GM21390 (cell line): ENCODE results near the gene COQ9.
A peak's percentile ranks its signal among the peaks of the same experiment; 100 is the strongest.
"Not testable (repeated sequence)": the region's sequence is repeated elsewhere in the genome, so short reads cannot be mapped to it uniquely, and the experiment has no call there.

Experiments
- ATAC-seq: cut with Tn5 transposase; IDR thresholded peaks from one replicate; pipeline ENCODE4 v1.9.1; 2021; ENCODE audit not compliant: unreplicated experiment

COQ9 gene

DNA sequence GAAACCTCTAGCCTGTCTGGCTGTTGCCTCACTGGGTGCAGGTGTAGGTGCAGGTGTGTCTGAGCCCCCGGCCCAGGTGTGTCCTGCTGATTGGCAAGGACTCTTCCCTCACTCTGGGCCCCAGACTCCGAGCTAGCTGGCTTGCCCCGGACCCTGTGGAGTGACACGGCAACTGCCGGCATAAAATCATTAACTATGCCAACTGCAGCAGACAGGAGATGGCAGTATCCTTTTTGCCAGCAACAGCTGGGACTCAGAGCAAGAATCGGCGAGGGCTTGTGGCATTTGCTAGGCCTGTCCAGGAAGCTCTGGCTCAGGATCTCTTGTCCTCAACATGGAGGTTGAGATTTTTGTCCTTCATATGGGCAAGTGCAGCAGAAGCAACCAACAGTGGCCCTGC lies 20.9 kb upstream of the COQ9 start:
- ATAC-seq: no peak

DNA sequence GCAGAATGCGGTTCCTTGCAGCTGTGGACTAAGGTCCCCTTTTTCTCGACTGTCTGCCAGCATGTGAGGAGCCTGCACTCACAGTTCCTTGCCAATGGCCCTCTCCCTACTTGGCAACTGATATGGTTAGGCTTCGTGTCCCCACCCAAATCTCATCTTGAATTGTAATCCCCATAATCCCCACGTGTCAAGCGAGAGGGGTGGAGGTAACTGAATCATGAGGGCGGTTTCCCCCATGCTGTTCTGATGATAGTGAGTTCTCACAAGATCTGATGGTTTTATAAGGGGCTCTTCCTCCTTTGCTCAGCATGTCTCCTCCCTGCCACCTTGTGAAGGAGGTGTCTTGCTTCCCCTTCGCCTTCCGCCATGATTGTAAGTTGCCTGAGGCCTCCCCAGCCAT lies 20.0 kb upstream of the COQ9 start:
- ATAC-seq: no peak

DNA sequence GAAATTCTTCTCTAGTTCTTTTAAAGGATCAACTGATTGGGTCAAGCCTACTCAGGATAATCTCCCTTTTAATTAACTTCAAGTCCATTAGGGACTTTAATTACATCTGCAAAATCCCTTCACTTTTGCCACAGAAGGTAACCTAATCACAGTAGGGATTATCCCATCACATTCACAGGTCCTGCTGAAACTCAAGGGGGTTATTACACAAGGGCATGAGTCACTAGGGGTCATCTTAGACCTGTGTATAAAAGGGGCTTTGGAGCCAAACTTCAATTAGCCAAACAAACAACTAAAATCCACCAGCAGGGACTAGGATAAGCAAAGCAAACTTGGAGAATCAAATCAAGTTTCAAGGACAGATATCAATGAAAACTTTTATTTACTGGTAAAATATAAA lies 19.5 kb upstream of the COQ9 start:
- ATAC-seq: no peak

DNA sequence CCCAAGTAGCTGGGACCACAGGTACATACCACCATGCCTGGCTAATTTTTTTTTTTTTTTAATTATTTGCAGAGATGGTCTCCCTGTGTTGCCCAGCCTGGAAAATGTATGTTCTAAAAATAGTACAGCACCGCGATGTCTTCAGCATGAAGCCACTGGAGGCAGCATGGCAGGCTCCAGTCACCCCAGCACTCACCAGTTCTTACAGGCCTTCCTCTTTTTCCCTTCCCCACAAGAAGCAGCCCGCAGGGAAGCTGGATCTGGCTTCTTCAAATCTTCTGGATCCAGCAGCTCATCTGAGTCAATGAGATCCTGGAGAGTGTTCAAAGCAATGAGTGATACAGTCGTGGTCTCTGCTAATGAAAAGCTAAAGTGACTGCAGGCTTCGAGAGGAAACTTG lies 16.3 kb upstream of the COQ9 start:
- ATAC-seq: no peak

DNA sequence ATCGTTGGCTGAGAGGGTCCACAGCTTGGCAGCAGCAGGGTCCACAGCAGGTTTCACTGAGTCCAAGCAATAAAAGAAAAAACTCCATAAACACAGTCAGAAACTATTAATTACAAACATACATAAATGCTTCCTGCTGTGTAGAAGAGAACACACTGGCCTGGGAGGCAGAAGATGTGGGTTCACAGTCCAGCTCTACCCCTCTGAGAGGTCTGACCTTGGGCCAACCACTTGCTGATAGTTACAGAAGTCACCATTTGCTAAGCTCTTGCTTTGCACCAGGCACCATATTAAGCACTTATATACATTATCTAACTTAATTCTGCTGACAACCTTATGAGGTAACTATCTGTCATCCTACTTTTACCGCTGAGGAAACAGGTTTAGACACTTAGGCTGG lies 14.8 kb upstream of the COQ9 start:
- no peak for ATAC-seq

DNA sequence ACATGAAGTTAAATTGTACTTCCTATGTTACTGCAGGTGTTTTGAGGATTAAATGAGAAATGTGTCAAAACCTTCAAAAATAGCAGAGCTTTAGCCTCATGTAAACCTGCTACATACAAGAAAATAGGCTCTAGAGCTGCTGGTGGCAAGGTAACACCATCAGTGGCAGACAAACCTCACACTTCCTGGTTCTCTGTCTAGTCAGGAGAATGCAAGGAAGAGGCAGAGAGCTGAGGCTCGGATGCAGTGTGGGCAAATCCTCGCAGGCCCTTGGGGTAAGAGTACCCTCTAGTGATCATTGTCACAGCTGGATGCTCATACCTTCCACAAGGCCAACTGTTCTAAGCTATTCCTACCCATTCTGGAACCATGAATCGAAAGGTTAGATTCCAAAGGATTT lies 14.3 kb upstream of the COQ9 start:
- ATAC-seq: no peak

DNA sequence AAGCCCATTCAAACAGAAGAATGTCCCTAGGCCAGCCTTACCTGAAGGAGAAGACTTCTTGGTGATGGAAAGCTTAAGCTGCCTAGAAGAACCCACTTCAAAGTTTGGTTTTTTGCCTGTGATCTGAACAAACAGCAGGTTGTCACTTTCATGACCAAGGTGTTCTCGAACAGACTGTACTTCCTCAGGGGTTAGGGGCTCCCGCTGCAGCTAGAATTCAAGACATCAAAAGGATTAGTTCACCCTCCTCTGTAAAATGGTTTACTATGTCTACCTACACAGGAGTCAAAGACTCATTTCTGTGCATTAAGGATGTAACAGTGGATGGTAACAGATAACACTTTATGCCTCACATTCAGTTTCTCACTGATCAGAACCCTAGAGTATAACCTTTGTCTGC lies 13.3 kb upstream of the COQ9 start:
- ATAC-seq: no peak

DNA sequence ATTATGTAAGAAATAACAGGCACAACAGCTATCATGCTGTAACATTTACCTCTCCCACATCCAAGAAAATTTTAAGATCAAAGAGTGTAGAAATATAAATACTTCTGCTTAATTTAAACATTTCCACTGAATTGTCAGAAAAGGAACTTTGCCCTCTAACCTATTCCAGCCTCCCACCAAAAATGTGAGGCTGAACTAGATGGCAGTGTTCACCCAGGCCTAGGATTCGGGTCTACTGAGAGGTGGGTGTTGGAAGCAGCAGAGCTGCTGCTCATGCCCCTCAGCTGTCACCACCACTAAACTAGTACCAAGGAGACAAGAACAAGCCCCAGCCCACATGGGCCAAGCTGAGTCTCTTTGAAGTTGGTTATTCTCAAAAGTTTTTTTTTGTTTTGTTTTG lies 11.4 kb upstream of the COQ9 start:
- ATAC-seq: no peak

DNA sequence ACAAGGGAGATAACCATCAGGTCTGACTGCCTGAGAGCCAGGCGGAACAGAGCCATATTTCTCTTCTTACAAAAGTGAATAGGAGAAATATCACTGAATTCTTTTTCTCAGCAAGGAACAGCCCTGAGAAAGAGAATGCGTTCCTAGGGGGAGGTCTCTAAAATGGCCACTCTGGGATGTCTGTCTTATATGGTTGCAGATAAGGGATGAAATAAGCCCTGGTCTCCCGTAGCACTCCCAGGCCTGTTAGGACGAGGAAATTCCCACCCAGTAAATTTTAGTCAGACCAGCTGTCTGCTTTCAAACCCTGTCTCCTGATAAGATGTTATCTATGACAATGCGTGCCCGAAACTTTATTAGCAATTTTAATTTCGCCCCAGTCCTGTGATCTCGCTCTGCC lies 7.3 kb upstream of the COQ9 start:
- ATAC-seq: not testable (repeated sequence)

DNA sequence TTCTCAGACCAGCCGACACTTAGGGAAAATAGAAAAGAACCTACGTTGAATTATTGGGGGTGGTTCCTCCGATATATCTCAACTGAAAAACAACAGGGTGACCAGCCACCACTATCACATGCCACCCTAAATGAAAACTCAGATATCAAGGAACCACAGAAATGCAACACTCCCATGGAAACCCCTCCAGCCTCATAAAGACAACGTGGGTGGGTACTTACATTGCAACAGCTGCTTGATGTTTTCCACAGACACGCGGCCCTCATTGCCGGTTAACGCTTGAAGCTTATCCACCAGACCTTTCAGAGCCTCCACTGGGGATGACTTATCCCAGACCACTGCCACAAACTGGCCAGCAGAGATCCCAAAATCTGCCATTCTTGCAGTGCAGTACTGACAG lies 6.7 kb upstream of the COQ9 start:
- not testable (repeated sequence) for ATAC-seq

DNA sequence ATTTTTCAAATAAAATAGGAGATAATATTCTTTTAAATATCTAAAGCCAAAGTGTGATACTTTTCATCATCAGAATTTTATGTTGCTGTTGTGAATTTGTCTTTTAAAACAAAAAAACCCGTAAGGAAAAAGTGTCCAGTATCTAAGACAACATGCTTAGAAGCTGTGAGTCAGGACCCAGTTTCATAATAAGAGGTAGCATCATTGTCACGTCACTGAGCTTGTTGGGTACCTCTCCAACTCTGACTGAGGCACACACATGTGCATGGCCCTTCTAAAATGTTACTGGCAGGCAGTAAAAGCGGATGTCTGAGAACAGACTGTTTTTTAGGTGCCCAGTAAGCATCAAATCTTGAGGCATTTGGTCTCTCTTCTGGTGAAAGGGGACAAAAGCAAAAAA lies 2.6 kb upstream of the COQ9 start:
- ATAC-seq: no peak

DNA sequence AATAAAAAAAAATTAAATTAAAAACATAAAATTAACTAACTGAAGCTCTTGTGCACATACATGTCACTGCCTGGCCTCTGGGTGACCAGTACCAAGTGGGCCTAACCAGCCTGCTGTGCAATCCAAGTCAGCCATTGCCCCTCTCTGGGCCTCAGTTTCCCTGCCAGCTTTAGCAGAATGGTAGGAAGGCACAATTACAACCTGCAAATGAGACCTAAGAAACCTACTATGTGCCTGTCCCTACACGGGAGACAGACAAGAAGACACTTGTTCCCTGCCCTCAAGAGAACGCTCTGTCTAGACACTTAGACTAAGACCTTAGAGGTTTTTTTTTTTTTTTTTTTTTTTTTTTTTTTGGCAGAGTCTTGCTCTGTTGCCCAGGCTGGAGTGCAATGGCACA lies 1.8 kb upstream of the COQ9 start:
- no peak for ATAC-seq

DNA sequence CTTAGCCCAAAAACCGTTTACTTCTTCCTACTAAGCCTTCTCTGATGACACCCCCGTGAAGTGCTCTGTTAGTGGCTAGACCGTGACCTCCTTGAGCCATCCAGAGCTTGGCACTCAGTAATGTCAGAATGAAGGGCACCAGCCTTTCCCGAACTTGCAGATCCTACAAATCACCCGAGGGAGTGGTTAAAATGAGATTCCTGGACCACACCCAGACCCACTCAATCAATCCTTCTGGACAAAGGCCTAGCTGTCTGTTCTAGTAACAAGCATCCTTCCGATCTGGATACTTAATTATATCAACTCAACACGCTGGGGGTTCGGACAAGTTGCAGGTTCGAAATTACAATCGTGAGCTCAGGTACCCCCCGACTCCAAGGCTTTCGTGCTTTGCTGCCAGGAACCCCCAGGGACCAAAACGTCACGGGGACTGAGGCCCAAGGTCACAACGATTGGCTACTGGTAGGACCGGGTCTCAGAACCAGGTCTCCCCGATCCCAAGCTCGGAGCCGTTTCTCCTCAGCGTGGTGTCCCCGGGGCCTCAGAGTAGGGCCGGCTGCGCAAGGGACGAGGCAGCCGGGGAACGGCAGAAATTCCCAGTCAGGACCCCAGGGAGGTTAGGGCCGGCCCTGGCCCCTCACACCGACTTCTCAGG lies 621 bp upstream of the COQ9 start:
- peak; percentile 28 for ATAC-seq

DNA sequence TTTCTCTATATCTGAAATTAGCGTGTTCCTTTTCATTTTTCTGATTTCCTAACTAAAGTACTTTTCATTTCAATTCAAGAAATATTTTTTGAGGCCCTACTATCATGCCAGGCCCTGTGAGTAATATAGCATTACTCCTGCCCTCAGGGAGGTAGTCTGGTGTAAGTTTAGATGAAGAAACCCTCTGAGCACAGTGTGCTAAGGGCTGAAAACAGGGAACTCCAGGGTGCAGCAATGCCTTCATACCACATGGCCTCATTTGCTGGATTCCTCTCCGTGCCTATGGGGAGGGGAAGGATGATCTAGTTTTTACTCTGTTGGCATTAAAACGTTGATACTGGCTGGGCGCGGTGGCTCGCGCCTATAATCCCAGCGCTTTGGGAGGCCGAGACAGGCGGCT lies 4.7 kb downstream of the COQ9 start:
- no peak for ATAC-seq

DNA sequence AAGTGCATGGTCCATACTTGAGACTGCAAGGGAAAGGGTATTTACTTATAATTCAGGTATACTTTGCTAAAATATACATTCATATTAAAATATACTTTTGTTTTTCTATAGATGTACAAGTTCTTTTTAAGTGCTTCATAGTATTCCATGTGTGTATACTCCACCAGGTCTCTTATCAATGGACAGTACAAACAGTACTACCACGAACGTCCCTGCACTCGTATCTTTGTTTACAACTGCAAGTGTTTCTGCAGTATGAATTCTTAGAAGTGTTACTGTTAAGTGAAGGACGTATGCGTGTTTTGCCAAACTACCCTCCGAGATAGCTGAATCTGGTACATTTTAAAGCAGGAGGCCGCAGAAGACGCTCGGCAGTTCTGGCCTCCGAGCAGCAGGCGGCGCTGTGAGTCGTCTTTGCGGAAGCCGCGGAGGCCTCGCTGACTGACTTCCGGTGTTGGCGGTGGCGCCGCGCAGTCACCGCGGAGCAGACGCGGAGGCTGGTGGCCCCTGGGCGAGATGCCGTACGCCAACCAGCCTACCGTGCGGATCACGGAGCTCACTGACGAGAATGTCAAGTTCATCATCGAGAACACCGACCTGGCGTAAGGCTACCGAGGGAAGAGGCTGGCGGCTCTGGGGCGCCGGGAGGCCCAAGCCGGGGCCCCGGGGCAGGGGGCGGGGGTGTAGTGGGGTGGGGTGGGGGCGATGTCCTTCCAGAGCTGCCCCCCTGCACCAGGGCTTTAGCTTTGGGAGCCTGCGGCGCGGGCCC lies 15.1 kb downstream of the COQ9 start, which contains the start of gene POLR2C:
TSS of gene POLR2C (plus strand) at position 471 of the 769 bp plus-strand sequence. CDS start at position 517, 46 bp downstream.
- ATAC-seq: peak; percentile 94

DNA sequence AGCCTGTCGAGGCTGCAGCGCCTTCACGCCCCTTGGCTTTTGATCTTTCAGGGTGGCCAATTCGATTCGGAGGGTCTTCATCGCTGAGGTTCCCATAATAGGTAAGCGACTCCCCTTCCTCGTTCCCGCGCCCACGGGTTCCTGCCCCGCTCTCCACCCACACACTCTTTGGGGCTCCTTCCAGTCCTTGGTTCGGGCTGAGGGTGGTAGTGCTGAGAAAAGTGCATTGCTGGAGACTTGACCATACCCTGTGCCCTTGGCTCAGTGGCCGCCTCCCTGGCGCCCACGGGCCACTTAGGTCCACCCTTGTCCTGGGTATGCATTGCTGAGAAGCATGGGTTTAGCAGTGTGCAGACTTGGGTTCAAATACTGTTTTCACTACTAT lies 15.7 kb downstream of the COQ9 start:
- ATAC-seq: no peak

DNA sequence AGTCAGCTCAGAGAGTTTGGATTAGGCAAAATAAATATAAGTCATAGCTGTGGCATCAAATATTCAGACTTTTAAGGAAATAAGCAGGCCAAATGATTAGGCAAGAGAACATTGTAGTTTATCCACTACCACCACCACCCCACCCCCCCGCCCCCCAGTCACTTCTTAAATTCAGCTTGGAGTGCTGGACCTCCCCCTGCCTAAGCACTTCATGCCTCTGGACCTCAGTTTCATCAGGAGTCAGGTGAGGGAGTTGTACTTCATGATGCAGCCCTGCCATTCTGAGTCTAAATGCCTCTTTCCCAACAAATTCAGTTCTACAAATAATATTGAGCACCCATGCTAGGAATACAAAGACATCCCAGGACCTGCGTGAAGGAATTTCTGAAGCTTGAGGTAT lies 17.2 kb downstream of the COQ9 start:
- ATAC-seq: no peak

DNA sequence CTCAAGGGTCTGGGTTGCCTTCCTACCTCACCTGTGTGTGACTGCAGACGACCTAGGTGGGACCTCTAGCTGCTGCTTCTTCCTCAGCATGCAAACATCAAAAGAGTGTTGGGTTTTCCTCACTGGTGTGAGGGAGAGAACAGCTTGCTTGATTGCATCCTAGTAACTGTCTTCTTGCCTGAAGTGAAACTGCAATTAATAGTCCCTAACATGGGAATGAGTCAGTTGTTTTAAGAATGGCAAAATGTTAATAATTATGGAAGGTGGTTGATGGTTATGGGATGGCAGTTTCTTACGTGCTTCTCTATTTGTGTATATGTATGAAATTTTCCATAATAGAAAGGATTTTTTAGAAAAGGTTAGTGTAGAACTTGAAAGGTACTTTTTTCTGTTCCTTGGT lies 21.1 kb downstream of the COQ9 start:
- no peak for ATAC-seq

DNA sequence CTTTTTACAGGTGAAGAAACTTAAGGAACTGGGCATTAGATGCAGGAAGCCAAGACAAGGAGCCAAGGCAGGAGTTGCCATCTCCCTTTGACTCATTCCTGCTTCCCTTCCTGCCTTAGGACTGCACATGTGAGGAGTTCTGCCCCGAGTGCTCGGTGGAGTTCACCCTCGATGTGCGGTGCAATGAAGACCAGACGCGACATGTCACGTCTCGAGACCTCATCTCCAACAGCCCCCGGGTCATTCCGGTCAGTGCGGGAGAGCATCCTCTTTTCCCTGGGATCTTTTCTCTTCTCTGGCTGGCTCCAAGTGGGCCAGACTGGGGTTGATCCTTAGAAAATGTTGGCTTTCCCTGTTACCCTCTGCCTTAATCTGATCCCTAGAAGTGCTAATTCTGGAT lies 21.8 kb downstream of the COQ9 start:
- no peak for ATAC-seq

DNA sequence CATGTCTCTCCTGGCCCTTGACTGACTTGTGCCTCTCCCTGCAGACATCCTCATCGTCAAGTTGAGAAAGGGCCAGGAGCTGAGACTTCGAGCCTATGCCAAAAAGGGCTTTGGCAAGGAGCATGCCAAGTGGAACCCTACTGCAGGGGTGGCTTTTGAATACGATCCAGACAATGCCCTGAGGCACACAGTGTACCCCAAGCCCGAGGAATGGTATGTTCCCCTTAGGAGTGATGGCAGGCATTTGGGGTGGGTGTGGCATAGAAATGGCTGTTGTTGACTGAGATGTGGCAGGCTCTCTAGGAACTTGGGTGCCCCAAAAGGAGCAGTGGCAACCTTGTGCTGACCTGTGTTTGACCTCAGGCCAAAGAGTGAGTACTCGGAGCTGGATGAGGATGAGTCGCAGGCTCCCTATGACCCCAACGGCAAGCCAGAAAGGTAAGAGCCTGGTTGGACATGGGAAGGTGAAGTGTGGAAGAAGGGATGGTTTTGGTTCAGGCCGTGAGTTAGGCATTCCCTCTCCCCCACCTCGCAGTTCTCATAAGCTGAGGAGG lies 22.7 kb downstream of the COQ9 start:
- no peak for ATAC-seq

DNA sequence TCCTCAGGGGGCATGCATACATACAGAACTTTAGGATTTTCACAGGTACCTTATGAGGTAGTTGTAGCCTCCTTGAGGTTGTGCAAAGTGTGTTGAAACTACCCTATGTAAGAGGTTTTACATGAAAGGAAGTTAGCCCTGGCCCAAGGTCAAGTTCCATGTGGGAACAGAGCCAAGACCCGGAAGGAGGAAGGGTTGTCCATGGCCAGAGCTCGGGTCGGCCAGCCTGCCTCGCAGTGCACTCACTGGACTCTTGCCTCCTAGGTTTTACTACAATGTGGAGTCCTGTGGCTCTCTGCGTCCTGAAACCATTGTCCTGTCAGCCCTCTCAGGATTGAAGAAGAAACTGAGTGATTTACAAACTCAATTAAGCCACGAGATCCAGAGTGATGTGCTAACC lies 23.4 kb downstream of the COQ9 start:
- ATAC-seq: no peak

DNA sequence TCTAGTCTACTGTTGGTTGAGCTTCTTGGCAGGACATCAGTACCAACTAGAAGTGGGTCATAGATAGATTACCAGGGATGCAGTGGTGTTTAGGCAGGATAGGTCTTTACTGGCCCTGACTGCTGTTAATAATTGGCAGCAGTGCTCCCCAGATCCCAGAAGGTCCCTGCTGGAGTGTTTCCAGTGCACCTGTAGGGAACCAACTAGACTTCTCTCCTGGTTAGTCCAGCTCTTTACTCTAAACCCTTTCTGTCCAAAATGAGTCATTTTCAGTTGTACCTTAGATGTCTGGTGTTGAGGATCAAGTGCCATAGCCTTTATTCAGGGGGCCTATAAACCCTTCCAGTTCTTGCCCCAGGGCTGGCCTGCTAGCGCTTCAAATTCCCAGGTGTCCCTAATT lies 23.9 kb downstream of the COQ9 start:
- ATAC-seq: no peak
